Coronary artery (tissue), 2 donors: ENCODE results near the gene VPS37C.
"Not testable (repeated sequence)": the region's sequence is repeated elsewhere in the genome, so short reads cannot be mapped to it uniquely, and the experiment has no call there.

Experiments used
- DNase-seq: peaks from one replicate; pipeline ENCODE4 v3.0.0-alpha.2; 2017; ENCODE audit warnings: low spot score
- H3K27ac ChIP-seq, 2 donors: fragments of 200-600 bp; sonication (generic); one replicate each; pipeline ENCODE4 v1.5.1; 2016 to 2019
- H3K4me3 ChIP-seq: fragments of 200-600 bp; sonication (generic); 2 replicates; pipeline ENCODE4 v1.5.1; 2016; ENCODE audit warnings: mild to moderate bottlenecking, moderate library complexity
- CTCF ChIP-seq: fragments of 200-600 bp; sonication (generic); IDR thresholded peaks from one replicate; pipeline ENCODE4 v1.5.1; 2019; ENCODE audit warnings: antibody characterized with exemption

VPS37C gene

GRCh38 chr11:61172888-61173287, 11.7 kb upstream of the VPS37C start:
- H3K4me3 ChIP-seq, result no peak overlapping the region
- no peak for TF ChIP-seq CTCF
- H3K27ac ChIP-seq, result no peak overlapping the region
- DNase-seq, result no peak

GRCh38 chr11:61172356-61172755, 11.1 kb upstream of the VPS37C start:
- Histone ChIP-seq H3K4me3 (no peak overlapping the region), H3K27ac (no peak overlapping the region)
- DNase-seq, result no peak
- no peak for TF ChIP-seq CTCF

GRCh38 chr11:61171907-61172306, 10.7 kb upstream of the VPS37C start:
- H3K27ac ChIP-seq, result no peak overlapping the region
- DNase-seq, result no peak
- no peak overlapping the region for H3K4me3 ChIP-seq
- no peak for TF ChIP-seq CTCF

- DNase-seq, result no peak
- H3K27ac ChIP-seq, result no peak overlapping the region
- no peak for TF ChIP-seq CTCF
- no peak overlapping the region for H3K4me3 ChIP-seq
Measured at GRCh38 chr11:61170566-61170965, 9.3 kb upstream of the VPS37C start.

GRCh38 chr11:61168800-61169199, 7.6 kb upstream of the VPS37C start:
- Histone ChIP-seq H3K4me3 (no peak overlapping the region), H3K27ac (no peak overlapping the region)
- no peak for DNase-seq
- no peak for TF ChIP-seq CTCF

- Histone ChIP-seq H3K4me3 (no peak overlapping the region), H3K27ac (no peak overlapping the region)
- no peak for DNase-seq
- TF ChIP-seq CTCF, result no peak
Measured at GRCh38 chr11:61168042-61168688, 6.9 kb upstream of the VPS37C start.

- not testable (repeated sequence) for H3K27ac ChIP-seq, H3K4me3 ChIP-seq, DNase-seq
Measured at GRCh38 chr11:61166331-61166730, 5.1 kb upstream of the VPS37C start.

GRCh38 chr11:61165785-61166184, 4.6 kb upstream of the VPS37C start:
- H3K27ac ChIP-seq, DNase-seq: not testable (repeated sequence)

More at GRCh38 chr11:61165785-61166184, 4.6 kb upstream of the VPS37C start:
- not testable (repeated sequence) for H3K4me3 ChIP-seq
